SJSA1 (cell line): ENCODE data around the gene ACTN1. TPM values are rescaled to one million over a fixed set of nuclear protein-coding genes. Genes with fewer than 3 reads are reported as not detected.

Experiments used
- DNase-seq, 2 experiments: peaks; one replicate each; pipeline ENCODE4 v3.0.0-alpha.2; 2015 to 2020; ENCODE audit warnings: low spot score in 2 of 2, low read depth in 1 of 2
- H3K27ac ChIP-seq: fragments of 250-450 bp; sonication (Bioruptor Pico); 2 replicates; pipeline ENCODE4 v1.5.1; 2020; ENCODE audit warnings: mild to moderate bottlenecking, moderate library complexity
- H3K27me3 ChIP-seq: fragments of 250-450 bp; sonication (Bioruptor Pico); replicated peaks from 2 replicates; pipeline ENCODE4 v1.5.1; 2020; ENCODE audit warnings: mild to moderate bottlenecking, moderate library complexity
- H3K36me3 ChIP-seq: fragments of 250-450 bp; sonication (Bioruptor Pico); 2 replicates; pipeline ENCODE4 v1.5.1; 2020; ENCODE audit warnings: mild to moderate bottlenecking
- H3K4me1 ChIP-seq: fragments of 250-450 bp; sonication (Bioruptor Pico); replicated peaks from 2 replicates; pipeline ENCODE4 v1.6.1; 2021; ENCODE audit warnings: mild to moderate bottlenecking
- H3K4me3 ChIP-seq: fragments of 250-450 bp; sonication (Bioruptor Pico); 2 replicates; pipeline ENCODE4 v1.5.1; 2020; ENCODE audit warnings: mild to moderate bottlenecking
- H3K9me3 ChIP-seq: fragments of 250-450 bp; sonication (Bioruptor Pico); replicated peaks from 2 replicates; pipeline ENCODE4 v1.5.1; 2020; ENCODE audit warnings: mild to moderate bottlenecking
- total RNA-seq: library from RNA; depleted of rRNA; stranded (reverse); fragments of >200 nt; shearing (Covaris generic); gene quantifications from 2 replicates; pipeline ENCODE4 v1.2.3, GENCODE V29; 2014

Gene ACTN1
- total RNA-seq, 1 experiment from 2014 or later = 370 TPM

GRCh38 chr14:68970736-68971135 is 8.4 kb downstream of the ACTN1 start:
- DNase-seq = no peak
- H3K4me1 ChIP-seq = peaks cover 98% of the 10 kb centered on the region
- H3K4me3 ChIP-seq = no peak overlapping the region
- no peaks in the 10 kb centered on the region for H3K9me3 ChIP-seq
- H3K36me3 ChIP-seq = peaks cover 99% of the 10 kb centered on the region
- 0 out of 2 replicates have a peak overlapping the region, but pooled peaks have one; percentile 13 for H3K27ac ChIP-seq
- no peaks in the 10 kb centered on the region for H3K27me3 ChIP-seq

GRCh38 chr14:68970038-68970612 is 9.0 kb downstream of the ACTN1 start:
- no peaks in the 10 kb centered on the region for H3K27me3 ChIP-seq
- no peak overlapping the region for H3K27ac ChIP-seq
- peaks cover 98% of the 10 kb centered on the region for H3K4me1 ChIP-seq
- DNase-seq = no peak
- H3K4me3 ChIP-seq = no peak overlapping the region
- peaks cover 99% of the 10 kb centered on the region for H3K36me3 ChIP-seq
- no peaks in the 10 kb centered on the region for H3K9me3 ChIP-seq

GRCh38 chr14:68969278-68970033 is 9.6 kb downstream of the ACTN1 start:
- DNase-seq = no peak
- no peak overlapping the region for H3K4me3 ChIP-seq
- peaks cover 99% of the 10 kb centered on the region for H3K36me3 ChIP-seq
- H3K9me3 ChIP-seq = no peaks in the 10 kb centered on the region
- no peak overlapping the region for H3K27ac ChIP-seq
- peaks cover 98% of the 10 kb centered on the region for H3K4me1 ChIP-seq
- H3K27me3 ChIP-seq = no peaks in the 10 kb centered on the region

GRCh38 chr14:68968721-68969120 is 10.4 kb downstream of the ACTN1 start:
- Histone ChIP-seq H3K9me3 (no peaks in the 10 kb centered on the region), H3K4me3 (no peak overlapping the region), H3K4me1 (peaks cover 98% of the 10 kb centered on the region), H3K27me3 (no peaks in the 10 kb centered on the region), H3K27ac (no peak overlapping the region), H3K36me3 (peaks cover 99% of the 10 kb centered on the region)
- DNase-seq = no peak

- no peak overlapping the region for H3K4me3 ChIP-seq
- no peak for DNase-seq
- H3K36me3 ChIP-seq = peaks cover 99% of the 10 kb centered on the region
- no peaks in the 10 kb centered on the region for H3K27me3 ChIP-seq
- H3K4me1 ChIP-seq = peaks cover 98% of the 10 kb centered on the region
- H3K27ac ChIP-seq = no peak overlapping the region
- no peaks in the 10 kb centered on the region for H3K9me3 ChIP-seq
These were observed 11.1 kb downstream of the ACTN1 start for GRCh38 chr14:68968051-68968450.

- Histone ChIP-seq H3K4me3 (no peak overlapping the region), H3K27ac (peak overlapping the region; percentile 13; the same call in 1 of the 2 replicates), H3K36me3 (peaks cover 99% of the 10 kb centered on the region), H3K27me3 (no peaks in the 10 kb centered on the region), H3K9me3 (no peaks in the 10 kb centered on the region), H3K4me1 (peaks cover 98% of the 10 kb centered on the region)
- DNase-seq = no peak
These were observed 11.6 kb downstream of the ACTN1 start for GRCh38 chr14:68967459-68967940.

GRCh38 chr14:68966872-68967301 is 12.2 kb downstream of the ACTN1 start:
- Histone ChIP-seq H3K36me3 (peaks cover 99% of the 10 kb centered on the region), H3K9me3 (no peaks in the 10 kb centered on the region), H3K4me1 (peaks cover 98% of the 10 kb centered on the region), H3K4me3 (no peak overlapping the region), H3K27ac (peak overlapping the region; percentile 13), H3K27me3 (no peaks in the 10 kb centered on the region)
- peak; percentile 91 to 92 for DNase-seq

GRCh38 chr14:68965261-68965761 is 13.8 kb downstream of the ACTN1 start:
- H3K4me1 ChIP-seq = peaks cover 89% of the 10 kb centered on the region
- peaks cover 99% of the 10 kb centered on the region for H3K36me3 ChIP-seq
- DNase-seq = no peak
- H3K9me3 ChIP-seq = no peaks in the 10 kb centered on the region
- H3K27ac ChIP-seq = no peak overlapping the region
- H3K27me3 ChIP-seq = no peaks in the 10 kb centered on the region
- H3K4me3 ChIP-seq = no peak overlapping the region

- Histone ChIP-seq H3K36me3 (peaks cover 99% of the 10 kb centered on the region), H3K9me3 (no peaks in the 10 kb centered on the region), H3K27me3 (no peaks in the 10 kb centered on the region), H3K4me1 (peaks cover 88% of the 10 kb centered on the region), H3K27ac (no peak overlapping the region), H3K4me3 (no peak overlapping the region)
- no peak for DNase-seq
These were observed 14.6 kb downstream of the ACTN1 start for GRCh38 chr14:68964300-68965093.

GRCh38 chr14:68962681-68963080 is 16.4 kb downstream of the ACTN1 start:
- Histone ChIP-seq H3K36me3 (peaks cover 99% of the 10 kb centered on the region), H3K4me1 (peaks cover 86% of the 10 kb centered on the region), H3K27me3 (no peaks in the 10 kb centered on the region), H3K9me3 (no peaks in the 10 kb centered on the region), H3K27ac (no peak overlapping the region), H3K4me3 (no peak overlapping the region)
- DNase-seq = no peak

- DNase-seq = peak; percentile 48 to 65
- no peak overlapping the region for H3K27ac ChIP-seq
- H3K4me1 ChIP-seq = peaks cover 86% of the 10 kb centered on the region
- peaks cover 100% of the 10 kb centered on the region for H3K36me3 ChIP-seq
- H3K9me3 ChIP-seq = no peaks in the 10 kb centered on the region
- H3K4me3 ChIP-seq = no peak overlapping the region
- no peaks in the 10 kb centered on the region for H3K27me3 ChIP-seq
These were observed 17.1 kb downstream of the ACTN1 start for GRCh38 chr14:68961781-68962584.

- Histone ChIP-seq H3K36me3 (peaks cover 100% of the 10 kb centered on the region), H3K27ac (no peak overlapping the region), H3K27me3 (no peaks in the 10 kb centered on the region)
These were observed 17.7 kb downstream of the ACTN1 start for GRCh38 chr14:68961361-68961760.

GRCh38 chr14:68960123-68960522 is 19.0 kb downstream of the ACTN1 start:
- Histone ChIP-seq H3K27me3 (no peaks in the 10 kb centered on the region), H3K36me3 (peaks cover 99% of the 10 kb centered on the region), H3K4me1 (peaks cover 86% of the 10 kb centered on the region), H3K27ac (no peak overlapping the region), H3K9me3 (no peaks in the 10 kb centered on the region), H3K4me3 (no peak overlapping the region)
- DNase-seq = no peak

More at GRCh38 chr14:68961361-68961760, 17.7 kb downstream of the ACTN1 start:
- peaks cover 86% of the 10 kb centered on the region for H3K4me1 ChIP-seq
- no peaks in the 10 kb centered on the region for H3K9me3 ChIP-seq
- no peak for DNase-seq
- H3K4me3 ChIP-seq = no peak overlapping the region
